K562 (cell line): ENCODE measurements around the gene CAMK1D. TPM values are rescaled to one million over a fixed set of nuclear protein-coding genes. Genes with fewer than 3 reads are reported as not detected.

ENCODE experiments used
- ATAC-seq: fragments of 200-7000 bp; cut with Tn5 transposase; 3 replicates; pipeline ENCODE4 v1.9.1; 2020; ENCODE audit warnings: moderate library complexity
- BruUV-seq: library from RNA; stranded (reverse); fragments of 400-500 nt; replicated peaks from 2 replicates; lab custom pipeline; 2021; lab: Mats Ljungman, UMichigan
- CTCF ChIA-PET: fragments of 300-600 bp; formaldehyde crosslinking; extraction: SDS; loops from one replicate; lab custom pipeline; 2021; ENCODE audit warnings: low intra/inter-chr PET ratio; lab: Yijun Ruan, JAX
- POLR2A ChIA-PET: fragments of 300-600, 350-650 bp; sonication (Branson Sonifier 250); formaldehyde crosslinking; extraction: SDS; loops from one replicate; lab custom pipeline; 2021; ENCODE audit warnings: antibody characterized with exemption, inconsistent platforms; lab: Yijun Ruan, JAX
- DNase-seq, 4 experiments: peaks; one replicate each; pipeline versions ENCODE4 v3.0.0 to v3.0.0-alpha.2; 2011 to 2018; ENCODE audit warnings: low spot score in 3 of 4, mixed read lengths in 3 of 4; ENCODE audit errors: extremely low read depth in 1 of 4
- FAIRE-seq: peaks from 2 replicates; lab custom pipeline; 2011; peaks lifted over from hg19 to GRCh38; lab: Jason Lieb, UNC
- H2AFZ ChIP-seq: 2 replicates; pipeline ENCODE4 v1.6.0; 2011; ENCODE audit warnings: low read depth, low read length, control low read depth, inconsistent platforms
- H3K27ac ChIP-seq: fragments of 200-600 bp; 3 replicates; pipeline ENCODE4 v1.8.0; 2011; ENCODE audit warnings: low read depth, mild to moderate bottlenecking, control low read depth, inconsistent platforms, low read length, moderate library complexity, mixed read lengths; ENCODE audit errors: extremely low read depth
- H3K27me3 ChIP-seq, 2 experiments: fragments of 300-600 bp in 1 of 2; 2 replicates in 1 of 2; 3 replicates in 1 of 2; pipeline versions ENCODE4 v1.6.0 to v1.8.0; 2011; ENCODE audit warnings: inconsistent platforms in 2 of 2, low read length in 2 of 2, mild to moderate bottlenecking in 1 of 2, mixed read lengths in 1 of 2, moderate library complexity in 1 of 2; ENCODE audit not compliant: control insufficient read depth in 2 of 2, insufficient read depth in 2 of 2
- H3K36me3 ChIP-seq: fragments of 300-600 bp; 3 replicates; pipeline ENCODE4 v1.8.0; 2011; ENCODE audit warnings: mild to moderate bottlenecking, low read length, inconsistent platforms; ENCODE audit not compliant: control insufficient read depth, insufficient read depth
- H3K4me1 ChIP-seq, 2 experiments: fragments of 200-600 bp in 1 of 2; replicated peaks in 1 of 2; 2 replicates in 1 of 2; 3 replicates in 1 of 2; pipeline versions ENCODE4 v1.5.1 to v1.8.0; 2011; ENCODE audit warnings: inconsistent platforms in 2 of 2, low read length in 2 of 2, mild to moderate bottlenecking in 1 of 2, mixed read lengths in 1 of 2, moderate library complexity in 1 of 2; ENCODE audit not compliant: control insufficient read depth in 2 of 2, insufficient read depth in 2 of 2
- H3K4me2 ChIP-seq: 2 replicates; pipeline ENCODE4 v1.6.1; 2011; ENCODE audit warnings: low read length, control low read depth, inconsistent platforms, mixed read lengths; ENCODE audit not compliant: insufficient read depth
- H3K4me3 ChIP-seq: fragments of 200-600 bp; sonication (generic), shearing (Covaris generic); 2 replicates; pipeline ENCODE4 v1.5.1; 2016; ENCODE audit warnings: control low read depth, inconsistent platforms
- H3K79me2 ChIP-seq: fragments of 200-600 bp; 3 replicates; pipeline ENCODE4 v1.8.0; 2011; ENCODE audit warnings: low read length, inconsistent platforms; ENCODE audit not compliant: control insufficient read depth, insufficient read depth
- H3K9ac ChIP-seq, 2 experiments: 2 replicates each; pipeline versions ENCODE4 v1.6.0 to v1.6.1; 2011; ENCODE audit warnings: low read depth in 2 of 2, low read length in 2 of 2, control low read depth in 1 of 2, inconsistent platforms in 1 of 2, mild to moderate bottlenecking in 1 of 2, mixed read lengths in 1 of 2; ENCODE audit not compliant: insufficient read depth in 1 of 2
- H3K9me1 ChIP-seq: one replicate; pipeline ENCODE4 v1.6.0; 2011; ENCODE audit warnings: inconsistent platforms, mild to moderate bottlenecking, low read length, moderate library complexity; ENCODE audit not compliant: control insufficient read depth, insufficient read depth
- H3K9me3 ChIP-seq: replicated peaks from 2 replicates; pipeline ENCODE4 v1.5.1; 2011; ENCODE audit warnings: low read depth, low read length, inconsistent platforms; ENCODE audit not compliant: control insufficient read depth, insufficient read depth
- H4K20me1 ChIP-seq: replicated peaks from 2 replicates; pipeline ENCODE4 v1.6.1; 2011; ENCODE audit warnings: low read length, inconsistent platforms, mixed read lengths; ENCODE audit not compliant: control insufficient read depth, insufficient read depth
- DNMT1 ChIP-seq: fragments of 450-650 bp; IDR thresholded peaks from 2 replicates; pipeline ENCODE4 v1.6.1; 2016; ENCODE audit warnings: antibody characterized with exemption, mild to moderate bottlenecking
- FOXA1 ChIP-seq: fragments of 450-650 bp; IDR thresholded peaks from 2 replicates; pipeline ENCODE4 v1.6.1; 2016; ENCODE audit warnings: mild to moderate bottlenecking, borderline replicate concordance
- JUND ChIP-seq, 2 experiments: IDR thresholded peaks; 2 replicates in 1 of 2; 3 replicates in 1 of 2; pipeline ENCODE4 v1.6.1; 2011; ENCODE audit warnings: borderline replicate concordance in 2 of 2, low read depth in 2 of 2, low read length in 2 of 2, improper control_type of control experiment in 1 of 2, missing biosample characterization in 1 of 2, missing genetic modification characterization in 1 of 2, missing genetic modification reagents in 1 of 2
- POLR2A ChIP-seq: fragments of 450-650 bp; conservative IDR thresholded peaks from 2 replicates; pipeline ENCODE4 v1.6.1; 2016
- SMC3 ChIP-seq: conservative IDR thresholded peaks from 2 replicates; pipeline ENCODE4 v1.6.1; 2011; ENCODE audit warnings: low read depth, low read length, improper control_type of control experiment; ENCODE audit not compliant: insufficient read depth
- TAF1 ChIP-seq: IDR thresholded peaks from 2 replicates; pipeline ENCODE4 v1.6.1; 2011; ENCODE audit warnings: mild to moderate bottlenecking, low read length, moderate library complexity; ENCODE audit not compliant: insufficient read depth, control insufficient read depth, severe bottlenecking; ENCODE audit errors: extremely low read depth
- WGBS: fragments of 100-300 bp; shearing (Covaris generic); methylation state at CpG from one replicate; pipeline ENCODE4 v1.1.6; 2016; ENCODE audit warnings: low coverage, mixed read lengths; ENCODE audit not compliant: insufficient coverage; ENCODE audit errors: missing lambda C conversion rate; 5-methylcytosine and 5-hydroxymethylcytosine counted together
- in situ Hi-C: fragments of 300-500 bp; cut with MboI; formaldehyde crosslinking; loops from 4 replicates; pipeline ENCODE4 v1.15.0; 2018; ENCODE audit warnings: inconsistent platforms, mixed read lengths
- intact Hi-C: fragments of 100-400 bp; cut with micrococcal nuclease; formaldehyde crosslinking; loops from 2 replicates; pipeline ENCODE4 v1.14.2; 2022
- polyA plus RNA-seq, 8 experiments: library from polyadenylated mRNA; depleted of rRNA in 4 of 8; stranded (reverse) in 5 of 8; unstranded in 3 of 8; fragments of >200 nt; fragmentation: Nextera tagmentation in 2 of 8; fragmentation: Illumina TruSeq in 1 of 8; extraction: Ambion mirVana in 2 of 8; extraction: Trizol in 1 of 8; gene quantifications; 2 replicates each; pipeline versions ENCODE4 v1.2.1 to v1.2.3, GENCODE V29; 2011 to 2014; ENCODE audit warnings: inconsistent platforms in 1 of 8, missing spikeins in 1 of 8
- total RNA-seq, 7 experiments: library from RNA; depleted of rRNA in 6 of 7; stranded (reverse); fragments of >200 nt in 6 of 7; fragmentation: Illumina TruSeq in 2 of 7; extraction: Trizol in 2 of 7; gene quantifications; 2 replicates each; pipeline versions ENCODE4 v1.2.1 to v1.2.3, GENCODE V29; 2011 to 2021; ENCODE audit warnings: low replicate concordance in 1 of 7
- TF ChIP-seq, protein P1 (sequence below): fragments of 250-450 bp; sonication (Bioruptor Pico); IDR thresholded peaks from 2 replicates; pipeline ENCODE4 v1.4.0; 2020; ENCODE audit warnings: mild to moderate bottlenecking, moderate library complexity
- TF ChIP-seq, protein P2 (sequence below), 3 experiments: IDR thresholded peaks in 2 of 3; conservative IDR thresholded peaks in 1 of 3; 2 replicates each; pipeline ENCODE4 v1.5.1; 2011 to 2012; ENCODE audit warnings: low read length in 3 of 3, mild to moderate bottlenecking in 3 of 3, control low read depth in 2 of 3, improper control_type of control experiment in 1 of 3, inconsistent platforms in 1 of 3, low read depth in 1 of 3, mixed read lengths in 1 of 3, moderate library complexity in 1 of 3; ENCODE audit not compliant: insufficient read depth in 2 of 3
- TF ChIP-seq, protein P3 (sequence below): fragments of 250-450 bp; sonication (Bioruptor Pico); IDR thresholded peaks from 2 replicates; pipeline ENCODE4 v1.8.0; 2021; ENCODE audit warnings: moderate library complexity, mild to moderate bottlenecking, inconsistent platforms
- TF ChIP-seq, protein P4 (sequence below): sonication (generic); formaldehyde crosslinking; IDR thresholded peaks from 2 replicates; pipeline ENCODE4 v1.8.0; 2023; ENCODE audit warnings: mild to moderate bottlenecking, missing genetic modification reagents
- TF ChIP-seq, protein P5 (sequence below): sonication (generic); formaldehyde crosslinking; IDR thresholded peaks from 2 replicates; pipeline ENCODE4 v1.9.0; 2022; ENCODE audit warnings: mild to moderate bottlenecking, missing genetic modification reagents

Gene CAMK1D
- total and polyA plus RNA-seq, 9 of the 15 experiments (the other 6 are each of a cell fraction or from before 2014, with no cell fraction given): 0.12 to 0.24 (median 0.20) TPM; not detected in 5

DNA sequence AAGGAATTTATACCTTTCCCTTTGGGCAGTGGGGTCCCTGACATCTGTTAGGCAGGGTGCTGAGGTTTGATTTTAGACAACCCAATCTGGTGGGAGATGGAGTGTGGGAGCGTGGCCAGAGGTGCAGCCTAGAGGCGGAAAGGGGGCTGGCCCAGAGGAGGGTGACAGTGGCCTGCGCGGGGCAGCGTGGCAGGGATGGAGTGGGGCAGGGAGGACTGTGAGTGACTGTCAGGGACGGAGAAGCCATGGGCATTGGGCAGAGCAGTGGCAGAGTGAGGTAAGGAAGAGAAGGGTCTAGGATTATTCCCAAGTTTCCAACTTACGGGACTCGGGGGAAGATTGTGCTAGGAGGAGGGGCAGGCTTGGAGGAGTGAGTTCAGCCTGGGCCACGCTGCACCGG lies 470.3 kb downstream of the CAMK1D start (continued):
- TF ChIP-seq, protein P1, sequence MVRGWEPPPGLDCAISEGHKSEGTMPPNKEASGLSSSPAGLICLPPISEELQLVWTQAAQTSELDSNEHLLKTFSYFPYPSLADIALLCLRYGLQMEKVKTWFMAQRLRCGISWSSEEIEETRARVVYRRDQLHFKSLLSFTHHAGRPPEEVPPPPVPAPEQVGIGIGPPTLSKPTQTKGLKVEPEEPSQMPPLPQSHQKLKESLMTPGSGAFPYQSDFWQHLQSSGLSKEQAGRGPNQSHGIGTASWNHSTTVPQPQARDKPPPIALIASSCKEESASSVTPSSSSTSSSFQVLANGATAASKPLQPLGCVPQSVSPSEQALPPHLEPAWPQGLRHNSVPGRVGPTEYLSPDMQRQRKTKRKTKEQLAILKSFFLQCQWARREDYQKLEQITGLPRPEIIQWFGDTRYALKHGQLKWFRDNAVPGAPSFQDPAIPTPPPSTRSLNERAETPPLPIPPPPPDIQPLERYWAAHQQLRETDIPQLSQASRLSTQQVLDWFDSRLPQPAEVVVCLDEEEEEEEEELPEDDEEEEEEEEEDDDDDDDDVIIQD: no peak
- no peak for TF ChIP-seq TAF1
- TF ChIP-seq DNMT1: no peak
- TF ChIP-seq, protein P2, sequence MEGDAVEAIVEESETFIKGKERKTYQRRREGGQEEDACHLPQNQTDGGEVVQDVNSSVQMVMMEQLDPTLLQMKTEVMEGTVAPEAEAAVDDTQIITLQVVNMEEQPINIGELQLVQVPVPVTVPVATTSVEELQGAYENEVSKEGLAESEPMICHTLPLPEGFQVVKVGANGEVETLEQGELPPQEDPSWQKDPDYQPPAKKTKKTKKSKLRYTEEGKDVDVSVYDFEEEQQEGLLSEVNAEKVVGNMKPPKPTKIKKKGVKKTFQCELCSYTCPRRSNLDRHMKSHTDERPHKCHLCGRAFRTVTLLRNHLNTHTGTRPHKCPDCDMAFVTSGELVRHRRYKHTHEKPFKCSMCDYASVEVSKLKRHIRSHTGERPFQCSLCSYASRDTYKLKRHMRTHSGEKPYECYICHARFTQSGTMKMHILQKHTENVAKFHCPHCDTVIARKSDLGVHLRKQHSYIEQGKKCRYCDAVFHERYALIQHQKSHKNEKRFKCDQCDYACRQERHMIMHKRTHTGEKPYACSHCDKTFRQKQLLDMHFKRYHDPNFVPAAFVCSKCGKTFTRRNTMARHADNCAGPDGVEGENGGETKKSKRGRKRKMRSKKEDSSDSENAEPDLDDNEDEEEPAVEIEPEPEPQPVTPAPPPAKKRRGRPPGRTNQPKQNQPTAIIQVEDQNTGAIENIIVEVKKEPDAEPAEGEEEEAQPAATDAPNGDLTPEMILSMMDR (IDR thresholded peaks at IDR 0.05 in 2 of 3, conservative IDR thresholded peaks at IDR 0.05 in 1 of 3; ENCODE audit: insufficient read depth in 2 of 3, low read depth in 1 of 3, low read length in 3 of 3): no peak

DNA sequence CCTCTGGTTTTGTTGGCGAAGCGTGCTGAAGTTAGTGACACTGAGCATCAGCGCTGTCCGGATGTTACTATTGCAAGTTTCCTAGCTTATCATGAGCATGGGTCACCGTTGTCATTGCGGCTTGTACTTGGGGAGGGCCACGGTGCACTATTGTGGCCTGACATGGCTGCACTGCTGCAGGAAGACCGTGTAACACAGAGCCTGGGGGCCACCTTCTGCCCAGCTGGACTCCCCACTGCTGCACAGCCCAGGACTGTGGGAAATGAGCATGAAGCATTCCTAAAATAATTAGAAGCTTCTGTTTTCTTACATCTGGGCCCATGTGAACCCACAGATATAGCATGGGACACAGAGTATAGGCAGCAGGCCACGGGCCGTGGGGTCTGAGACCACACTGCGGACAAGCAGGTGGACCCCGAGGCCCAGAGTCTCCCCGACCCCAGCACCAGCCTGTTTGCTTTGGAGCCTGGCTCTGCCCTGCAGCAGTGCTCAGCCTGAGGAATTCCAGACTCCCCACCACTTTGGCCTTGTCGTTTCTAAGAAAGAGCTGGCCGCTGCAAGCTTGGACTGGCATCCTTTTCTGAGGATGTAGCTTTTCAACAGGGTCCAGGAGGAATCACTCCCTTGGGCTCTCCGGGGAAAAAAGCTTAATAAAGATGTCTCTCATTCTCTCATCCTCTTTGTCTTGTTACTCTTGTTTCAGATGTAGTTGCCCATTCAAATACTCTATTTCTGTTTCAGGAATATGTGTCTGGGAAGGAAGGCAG lies 473.0 kb downstream of the CAMK1D start:
- in situ Hi-C loops: no loop called here
- Histone ChIP-seq H3K27ac (no peak overlapping the region), H3K79me2 (no peaks in the 10 kb centered on the region), H3K9ac (no peak overlapping the region), H3K4me1 (no peaks in the 10 kb centered on the region), H3K9me1 (no peaks in the 10 kb centered on the region), H3K36me3 (no peaks in the 10 kb centered on the region), H3K27me3 (peaks cover 24 to 63% of the 10 kb centered on the region in 2 experiments; a peak in 3 of 5 replicates), H2AFZ (no peak overlapping the region), H3K9me3 (no peaks in the 10 kb centered on the region), H3K4me2 (no peak overlapping the region), H4K20me1 (no peaks in the 10 kb centered on the region; the same call in 1 of the 2 replicates), H3K4me3 (no peak overlapping the region)
- FAIRE-seq (no peak), DNase-seq (no peak), ATAC-seq (no peak)
- WGBS: under 1% methylated on average over 16 of the region's 16 CpGs
- POLR2A ChIA-PET: interaction anchor here (0.6 to 1.1 kb wide), 2 partner anchors 85 to 125 kb away, joined by 3 read pairs; no protein-coding TSS in a partner anchor
- intact Hi-C loops: no loop called here
- BruUV-seq: no TSS peak
- CTCF ChIA-PET: no interaction called here
- TF ChIP-seq SMC3 (no peak), FOXA1 (no peak), POLR2A (no peak), JUND (IDR thresholded peaks at IDR 0.05; ENCODE audit: borderline replicate concordance, low read depth, low read length) (no peak), JUND (tag; IDR thresholded peaks at IDR 0.05; ENCODE audit: borderline replicate concordance, low read depth, low read length) (no peak)
- TF ChIP-seq, protein P3, sequence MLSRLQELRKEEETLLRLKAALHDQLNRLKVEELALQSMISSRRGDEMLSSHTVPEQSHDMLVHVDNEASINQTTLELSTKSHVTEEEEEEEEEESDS (CRISPR knock-in tag): no peak
- TF ChIP-seq, protein P4, sequence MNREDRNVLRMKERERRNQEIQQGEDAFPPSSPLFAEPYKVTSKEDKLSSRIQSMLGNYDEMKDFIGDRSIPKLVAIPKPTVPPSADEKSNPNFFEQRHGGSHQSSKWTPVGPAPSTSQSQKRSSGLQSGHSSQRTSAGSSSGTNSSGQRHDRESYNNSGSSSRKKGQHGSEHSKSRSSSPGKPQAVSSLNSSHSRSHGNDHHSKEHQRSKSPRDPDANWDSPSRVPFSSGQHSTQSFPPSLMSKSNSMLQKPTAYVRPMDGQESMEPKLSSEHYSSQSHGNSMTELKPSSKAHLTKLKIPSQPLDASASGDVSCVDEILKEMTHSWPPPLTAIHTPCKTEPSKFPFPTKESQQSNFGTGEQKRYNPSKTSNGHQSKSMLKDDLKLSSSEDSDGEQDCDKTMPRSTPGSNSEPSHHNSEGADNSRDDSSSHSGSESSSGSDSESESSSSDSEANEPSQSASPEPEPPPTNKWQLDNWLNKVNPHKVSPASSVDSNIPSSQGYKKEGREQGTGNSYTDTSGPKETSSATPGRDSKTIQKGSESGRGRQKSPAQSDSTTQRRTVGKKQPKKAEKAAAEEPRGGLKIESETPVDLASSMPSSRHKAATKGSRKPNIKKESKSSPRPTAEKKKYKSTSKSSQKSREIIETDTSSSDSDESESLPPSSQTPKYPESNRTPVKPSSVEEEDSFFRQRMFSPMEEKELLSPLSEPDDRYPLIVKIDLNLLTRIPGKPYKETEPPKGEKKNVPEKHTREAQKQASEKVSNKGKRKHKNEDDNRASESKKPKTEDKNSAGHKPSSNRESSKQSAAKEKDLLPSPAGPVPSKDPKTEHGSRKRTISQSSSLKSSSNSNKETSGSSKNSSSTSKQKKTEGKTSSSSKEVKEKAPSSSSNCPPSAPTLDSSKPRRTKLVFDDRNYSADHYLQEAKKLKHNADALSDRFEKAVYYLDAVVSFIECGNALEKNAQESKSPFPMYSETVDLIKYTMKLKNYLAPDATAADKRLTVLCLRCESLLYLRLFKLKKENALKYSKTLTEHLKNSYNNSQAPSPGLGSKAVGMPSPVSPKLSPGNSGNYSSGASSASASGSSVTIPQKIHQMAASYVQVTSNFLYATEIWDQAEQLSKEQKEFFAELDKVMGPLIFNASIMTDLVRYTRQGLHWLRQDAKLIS: no peak
- TF ChIP-seq, protein P5, sequence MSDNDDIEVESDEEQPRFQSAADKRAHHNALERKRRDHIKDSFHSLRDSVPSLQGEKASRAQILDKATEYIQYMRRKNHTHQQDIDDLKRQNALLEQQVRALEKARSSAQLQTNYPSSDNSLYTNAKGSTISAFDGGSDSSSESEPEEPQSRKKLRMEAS: no peak
